CD4-positive, alpha-beta T cell treated with Interleukin-2 at 100 ng/mL for 4 hours (primary cell): ENCODE data around the gene FGFR3.
A peak's percentile ranks its signal among the peaks of the same experiment; 100 is the strongest.

ENCODE experiments used
- DNase-seq: peaks from one replicate; pipeline ENCODE4 v3.0.0-alpha.2; 2020; ENCODE audit warnings: low spot score

FGFR3 gene

DNA sequence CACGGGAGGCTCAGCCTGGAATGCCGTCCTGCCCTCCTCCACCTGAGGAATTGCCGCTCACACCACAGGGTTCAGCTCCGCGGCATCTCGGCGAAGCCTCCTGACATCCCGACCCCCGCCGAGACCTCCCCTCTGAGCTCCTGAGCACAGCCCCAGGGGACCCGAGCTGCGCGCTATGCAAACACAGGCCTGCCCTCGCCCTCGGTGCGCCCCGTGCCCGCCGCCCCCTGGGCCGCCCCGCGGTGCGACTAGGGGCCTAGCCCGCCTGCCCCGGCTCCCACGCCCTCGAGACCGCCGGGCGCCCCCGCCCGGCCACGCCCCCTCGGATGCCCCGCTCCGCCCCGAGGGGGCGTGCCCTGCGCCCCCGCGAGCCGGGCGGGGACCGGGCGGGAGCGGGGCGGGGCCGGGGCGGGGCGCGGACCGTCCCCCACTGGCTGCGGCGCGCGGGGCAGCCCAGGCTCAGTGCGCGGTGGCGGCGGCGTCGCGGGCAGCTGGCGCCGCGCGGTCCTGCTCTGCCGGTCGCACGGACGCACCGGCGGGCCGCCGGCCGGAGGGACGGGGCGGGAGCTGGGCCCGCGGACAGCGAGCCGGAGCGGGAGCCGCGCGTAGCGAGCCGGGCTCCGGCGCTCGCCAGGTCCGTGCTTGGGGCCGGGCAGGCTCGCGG, at the start of gene FGFR3:
Gene FGFR3 (plus strand): TSS at position 462 of the 664 bp plus-strand sequence. CDS start 642 bp downstream, outside the sequence.
- peak; percentile 14 for DNase-seq

DNA sequence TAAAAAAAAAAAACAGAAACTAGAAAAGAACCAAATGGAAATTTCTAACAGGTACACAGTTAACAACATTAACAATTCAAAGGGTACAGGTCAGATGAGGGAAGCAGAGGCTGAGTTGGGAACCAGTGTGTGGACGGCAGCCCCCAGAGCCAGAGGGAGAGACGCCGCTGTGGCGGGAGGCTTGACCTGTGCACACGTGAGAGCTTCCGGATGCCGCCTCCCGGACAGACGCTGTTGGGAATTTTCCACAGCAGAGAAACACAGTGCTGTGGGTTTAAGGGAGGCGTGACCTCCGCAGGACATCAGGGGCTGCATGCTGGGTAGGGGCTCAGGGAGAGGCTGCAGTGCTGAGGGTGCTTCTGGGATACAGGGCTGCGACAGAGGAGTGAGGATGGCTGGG, 49.5 kb upstream of the FGFR3 start:
- DNase-seq, result no peak

DNA sequence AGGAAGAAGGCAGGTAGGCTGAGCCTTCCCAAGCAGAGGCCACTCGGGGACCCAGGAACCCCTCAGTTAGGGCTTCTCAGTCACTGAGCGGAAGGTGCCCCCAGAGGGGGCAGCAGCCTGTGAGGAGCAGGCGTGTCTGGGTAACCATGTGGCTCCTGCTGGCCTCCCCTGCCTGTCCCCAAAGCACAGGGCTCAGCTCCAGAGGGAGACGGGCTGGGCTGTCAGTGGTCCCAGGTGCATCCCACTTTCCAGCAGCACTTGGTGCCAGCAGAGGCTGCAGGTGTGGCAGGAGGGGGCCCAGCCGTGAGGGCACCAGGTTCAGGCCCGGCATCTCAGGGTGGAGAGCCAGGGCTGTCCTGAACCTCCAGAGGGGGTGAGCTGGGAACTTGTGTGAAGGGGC, 49.1 kb upstream of the FGFR3 start:
- DNase-seq, result no peak

DNA sequence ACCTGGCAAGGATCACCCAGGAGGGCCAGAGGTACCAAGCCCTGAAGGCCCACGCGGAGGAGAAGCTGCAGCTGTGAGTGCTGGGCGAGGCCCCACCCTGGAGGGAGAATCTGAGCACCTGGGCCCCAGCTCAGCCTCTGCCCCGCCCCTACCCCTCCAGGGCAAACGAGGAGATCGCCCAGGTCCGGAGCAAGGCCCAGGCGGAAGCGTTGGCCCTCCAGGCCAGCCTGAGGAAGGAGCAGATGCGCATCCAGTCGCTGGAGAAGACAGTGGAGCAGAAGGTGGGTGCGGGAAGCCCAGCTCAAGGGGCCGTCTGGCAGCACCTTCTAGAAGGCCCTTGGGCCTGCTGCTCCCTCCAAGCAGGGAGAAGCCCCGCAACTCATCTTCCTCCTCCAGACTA, 48.5 kb upstream of the FGFR3 start:
- DNase-seq, result no peak

DNA sequence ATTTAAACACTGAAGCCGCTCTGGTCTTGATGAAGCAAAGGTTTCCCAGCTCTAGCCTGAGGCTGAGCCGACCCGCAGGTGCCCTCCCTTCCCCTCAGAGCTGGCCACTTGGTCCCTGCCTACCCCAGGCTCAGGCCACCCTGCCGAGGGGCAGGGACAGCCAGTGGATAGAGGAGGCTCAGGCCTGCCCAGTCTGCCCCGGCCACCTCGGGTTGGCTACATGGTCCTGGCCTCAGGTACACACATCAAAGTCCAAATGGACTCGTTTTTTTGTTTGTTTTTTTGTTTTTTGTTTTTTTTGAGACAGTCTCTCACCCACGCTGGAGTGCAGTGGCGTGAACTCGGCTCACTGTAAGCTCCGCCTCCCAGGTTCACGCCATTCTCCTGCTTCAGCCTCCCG, 47.9 kb upstream of the FGFR3 start:
- no peak for DNase-seq

DNA sequence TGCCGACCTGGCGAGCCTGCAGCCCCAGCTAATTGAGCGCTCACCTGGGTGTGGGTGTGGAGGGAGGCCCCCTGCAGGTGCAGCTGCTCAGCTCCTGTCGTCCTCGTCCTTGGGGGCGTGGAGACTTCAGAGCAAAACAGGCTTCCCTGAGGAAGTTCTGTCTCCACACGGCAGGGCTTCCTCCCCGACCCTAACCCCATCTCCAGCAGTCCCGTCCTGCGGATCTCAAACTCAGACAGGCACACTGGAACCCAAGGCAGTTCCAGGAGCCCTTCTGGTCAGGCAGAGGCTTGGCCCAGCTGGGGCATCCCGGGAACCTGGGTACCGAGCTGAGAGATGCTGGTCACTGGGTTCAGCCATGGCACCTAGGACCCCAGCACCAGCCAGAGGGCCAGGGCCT, 47.4 kb upstream of the FGFR3 start:
- DNase-seq, result no peak

DNA sequence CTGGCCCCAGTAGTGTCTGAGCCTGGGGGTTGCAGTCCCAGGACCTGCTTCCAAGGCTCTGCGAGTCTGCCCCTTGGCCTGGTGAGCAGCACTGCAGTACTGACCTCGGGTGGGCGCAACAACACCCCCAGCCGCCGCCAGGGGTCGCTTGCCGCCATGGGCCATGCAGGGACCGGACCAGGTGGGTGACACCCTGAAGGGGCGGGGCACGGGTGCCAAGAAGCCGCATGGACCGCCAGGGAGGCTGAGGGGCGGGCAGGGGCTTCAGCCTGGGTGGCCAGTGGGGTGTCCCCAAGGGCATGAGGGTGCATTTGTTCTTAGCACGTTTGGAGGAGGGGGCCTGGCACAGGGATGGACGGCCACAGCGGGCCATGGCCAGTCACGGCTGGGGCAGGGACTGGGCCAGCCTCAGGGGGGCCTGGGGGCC, 46.8 kb upstream of the FGFR3 start:
- DNase-seq, result peak; percentile 74

DNA sequence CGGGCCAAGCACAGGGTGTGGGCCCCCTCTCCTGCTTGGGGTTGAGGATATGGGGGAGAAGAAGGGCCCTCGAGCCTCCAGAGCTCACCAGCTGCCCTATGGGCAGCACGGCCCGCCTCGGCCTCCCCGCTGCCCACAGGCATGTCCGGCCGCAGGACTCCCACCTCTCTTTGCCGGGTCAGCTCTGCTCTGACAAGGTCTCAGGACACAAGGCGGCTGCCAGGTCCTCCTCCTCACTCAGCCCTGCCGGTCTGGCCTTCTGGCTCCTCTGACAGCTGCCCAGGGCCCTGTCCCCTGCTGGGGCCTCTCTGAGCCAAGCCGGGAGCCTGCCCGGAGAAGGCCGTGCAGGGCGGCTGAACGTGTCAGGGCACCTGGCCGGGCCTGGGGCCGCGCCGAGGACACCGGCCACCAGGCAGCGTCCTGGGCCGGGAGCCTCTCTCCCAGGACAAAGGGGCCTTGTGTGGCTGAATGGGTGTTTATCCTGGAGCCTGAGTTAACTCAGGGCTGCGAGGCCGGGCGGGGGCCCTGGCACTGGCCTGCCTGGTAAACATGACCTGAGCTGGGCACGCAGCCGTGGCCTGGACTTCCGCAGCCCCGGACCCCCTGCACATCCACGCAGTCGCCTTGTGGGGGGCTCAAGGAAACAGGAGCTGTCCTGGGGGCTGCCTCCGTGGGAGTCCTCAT, 46.0 kb upstream of the FGFR3 start:
- DNase-seq, result no peak

DNA sequence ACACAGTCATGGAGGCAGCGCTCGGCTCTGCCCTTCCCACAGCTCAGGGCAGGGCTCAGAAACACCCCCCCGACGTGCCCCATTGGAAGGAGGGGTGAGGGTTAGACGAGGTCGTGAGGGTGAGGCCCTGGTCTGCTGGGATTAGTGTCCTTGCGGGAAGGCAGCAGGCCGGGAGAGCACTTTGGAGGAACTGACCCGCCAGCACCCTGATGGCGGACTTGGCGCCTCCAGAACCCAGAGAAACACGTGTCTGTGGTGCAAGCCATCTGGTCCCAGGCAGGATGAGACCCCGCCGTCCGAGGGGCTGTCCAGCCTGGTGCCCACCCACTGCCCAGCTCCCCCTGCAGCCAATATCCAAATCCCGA, 45.5 kb upstream of the FGFR3 start:
- no peak for DNase-seq

DNA sequence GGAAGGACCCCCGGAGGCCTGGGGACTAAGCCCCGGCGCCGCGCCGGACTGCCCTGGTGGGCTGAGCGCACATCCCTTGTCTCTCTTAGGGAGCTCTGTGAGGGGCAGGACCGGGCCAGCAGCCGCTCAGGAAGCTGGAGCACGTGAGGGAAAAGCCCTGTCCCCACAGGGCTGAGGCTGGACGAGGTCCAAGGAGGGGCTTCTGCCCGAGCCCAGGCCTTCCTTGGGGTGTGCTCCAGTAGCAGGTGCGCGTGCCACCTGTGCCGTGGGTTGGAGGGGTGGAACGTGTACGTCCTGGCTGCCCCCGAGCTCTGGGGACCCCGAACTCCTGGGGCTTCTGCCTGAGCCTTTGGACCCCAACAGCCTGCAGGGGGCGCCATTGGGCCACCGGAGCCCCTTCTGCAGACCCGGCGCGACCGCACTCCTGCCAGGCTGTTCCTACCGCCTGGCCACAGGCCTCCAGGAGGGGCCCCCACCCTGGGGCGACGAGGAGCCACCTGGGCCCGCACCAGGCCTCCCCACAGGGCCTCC, 44.6 kb upstream of the FGFR3 start:
- DNase-seq, result peak; percentile 67

DNA sequence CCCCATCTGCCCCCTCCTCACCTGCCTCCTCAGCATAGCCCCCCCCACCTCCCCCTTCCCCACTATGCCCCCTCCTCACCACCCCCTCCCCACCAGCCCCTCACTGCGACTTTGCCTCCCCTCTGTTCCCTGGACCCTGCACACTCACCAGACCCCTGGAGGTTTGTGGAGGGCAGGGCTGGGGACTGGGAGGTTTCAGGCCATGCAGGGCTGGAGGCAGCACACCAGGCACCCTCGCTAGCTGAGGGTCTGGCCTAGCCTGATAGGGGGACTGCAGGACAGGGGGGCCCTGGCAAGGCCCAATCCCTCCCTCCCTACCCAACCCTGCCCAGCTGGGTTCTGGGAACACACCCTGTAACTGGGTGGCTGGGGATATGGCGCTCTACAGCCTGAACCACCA, 43.7 kb upstream of the FGFR3 start:
- DNase-seq, result no peak

DNA sequence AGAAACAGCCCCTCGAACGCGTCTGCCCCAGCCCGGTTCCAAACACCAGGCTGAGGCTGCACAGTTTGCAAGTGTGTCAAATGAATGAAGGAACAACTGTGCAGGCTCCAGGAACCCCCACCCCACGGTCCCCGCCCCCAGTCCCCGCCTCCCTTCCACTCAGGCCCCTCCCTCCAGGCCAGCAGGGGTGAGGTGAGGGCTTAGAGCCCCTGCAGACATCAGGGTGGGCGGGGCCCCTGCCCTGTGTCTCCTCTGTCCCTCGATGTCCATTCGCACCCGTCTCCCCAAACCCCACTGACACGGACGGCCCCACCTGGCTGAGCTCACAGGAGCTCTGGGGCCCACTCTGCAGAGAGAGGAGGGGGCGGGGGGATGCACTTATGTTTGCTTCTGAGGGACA, 43.3 kb upstream of the FGFR3 start:
- DNase-seq, result no peak

DNA sequence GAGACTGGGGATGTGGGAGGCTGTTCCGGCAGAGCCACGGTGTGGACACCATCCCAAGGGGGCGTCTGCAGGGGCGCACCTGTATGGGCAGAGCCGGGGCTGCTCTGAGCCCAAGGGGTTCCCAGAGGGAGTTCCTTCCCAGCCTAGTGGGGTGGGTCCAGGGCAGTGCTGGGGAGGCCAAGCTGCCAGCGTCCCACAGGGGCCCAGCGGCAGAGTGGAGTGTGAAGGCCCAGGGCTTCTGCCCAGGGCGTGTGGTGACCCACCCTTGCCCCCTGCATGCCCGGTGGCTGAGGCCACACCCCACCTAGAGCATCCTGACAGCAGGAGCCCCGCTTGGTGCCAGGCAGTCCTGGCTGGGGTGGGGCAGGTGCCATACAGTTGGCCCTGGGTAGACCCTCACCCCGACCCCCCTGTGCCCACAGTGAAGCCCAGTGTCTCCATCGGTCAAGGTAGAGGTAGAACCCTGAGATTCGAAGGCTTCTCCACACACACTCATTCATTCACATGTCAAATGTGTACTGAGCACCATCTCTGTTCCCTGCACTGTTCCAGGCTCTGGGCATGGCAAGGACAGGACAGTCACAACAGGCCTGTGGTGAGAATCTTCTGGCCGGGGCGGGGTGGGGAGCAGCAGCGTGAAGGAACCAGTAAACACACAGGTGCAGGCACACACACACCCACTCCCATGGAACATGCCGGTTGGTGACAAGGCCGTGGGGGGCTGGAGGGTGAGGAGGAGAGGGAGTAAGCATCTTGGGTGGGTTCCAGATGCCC, 42.5 kb upstream of the FGFR3 start:
- DNase-seq, result no peak

DNA sequence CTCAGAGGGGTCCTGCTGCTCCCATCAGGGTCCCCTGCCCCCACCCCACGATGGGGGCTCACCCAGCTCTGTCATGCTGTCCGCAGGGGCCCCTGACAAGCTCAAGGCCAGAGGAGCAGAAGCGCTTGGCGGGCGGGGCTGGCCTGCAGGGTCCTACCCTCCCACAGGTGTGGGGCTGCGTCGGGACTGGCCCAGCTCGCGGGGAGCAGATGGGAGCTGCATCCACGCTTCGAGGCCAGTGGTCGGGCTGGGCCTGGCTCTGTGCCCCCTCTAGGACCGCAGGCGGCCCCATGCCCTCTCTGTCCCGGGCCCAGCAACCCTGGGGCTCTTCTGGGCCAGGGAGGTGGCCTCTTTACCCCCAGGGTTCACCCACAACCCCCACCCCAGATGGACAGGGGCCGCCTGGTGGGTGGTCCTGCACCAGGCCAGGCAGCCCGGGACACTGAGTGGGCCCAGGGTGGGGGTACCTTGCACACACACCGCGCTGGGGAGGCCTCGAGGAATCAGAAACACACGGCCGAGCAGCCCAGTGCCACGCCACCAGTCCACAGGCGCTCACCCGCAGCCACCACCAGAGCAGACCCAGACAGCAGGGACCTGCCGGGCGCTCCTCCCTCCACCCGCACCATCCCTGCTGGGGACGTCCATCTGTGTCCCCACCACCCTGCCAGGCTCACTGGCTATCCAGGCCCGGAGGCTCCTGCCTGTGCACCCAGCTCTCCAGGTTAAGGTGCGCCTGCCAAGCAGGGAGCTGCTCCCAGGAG, 41.8 kb upstream of the FGFR3 start:
- DNase-seq, result no peak

DNA sequence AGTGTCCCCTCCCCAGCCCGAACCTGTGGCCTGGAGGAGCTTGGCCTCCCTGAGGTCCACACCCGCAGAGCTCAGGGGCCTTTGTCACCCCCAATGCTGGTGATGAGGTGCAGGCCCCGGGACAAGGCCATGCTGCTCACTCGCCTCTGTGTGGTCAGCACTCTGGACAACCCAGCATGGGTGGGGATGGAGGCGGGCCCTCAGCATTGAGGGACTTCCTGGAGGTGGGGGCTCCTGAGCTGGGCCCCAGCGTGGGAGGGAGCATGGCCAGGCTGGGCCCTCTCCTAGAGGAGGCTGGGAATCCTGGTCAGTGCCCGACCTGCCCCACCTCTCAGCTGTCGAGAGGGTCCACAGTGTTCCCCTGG, 41.2 kb upstream of the FGFR3 start:
- DNase-seq, result no peak

DNA sequence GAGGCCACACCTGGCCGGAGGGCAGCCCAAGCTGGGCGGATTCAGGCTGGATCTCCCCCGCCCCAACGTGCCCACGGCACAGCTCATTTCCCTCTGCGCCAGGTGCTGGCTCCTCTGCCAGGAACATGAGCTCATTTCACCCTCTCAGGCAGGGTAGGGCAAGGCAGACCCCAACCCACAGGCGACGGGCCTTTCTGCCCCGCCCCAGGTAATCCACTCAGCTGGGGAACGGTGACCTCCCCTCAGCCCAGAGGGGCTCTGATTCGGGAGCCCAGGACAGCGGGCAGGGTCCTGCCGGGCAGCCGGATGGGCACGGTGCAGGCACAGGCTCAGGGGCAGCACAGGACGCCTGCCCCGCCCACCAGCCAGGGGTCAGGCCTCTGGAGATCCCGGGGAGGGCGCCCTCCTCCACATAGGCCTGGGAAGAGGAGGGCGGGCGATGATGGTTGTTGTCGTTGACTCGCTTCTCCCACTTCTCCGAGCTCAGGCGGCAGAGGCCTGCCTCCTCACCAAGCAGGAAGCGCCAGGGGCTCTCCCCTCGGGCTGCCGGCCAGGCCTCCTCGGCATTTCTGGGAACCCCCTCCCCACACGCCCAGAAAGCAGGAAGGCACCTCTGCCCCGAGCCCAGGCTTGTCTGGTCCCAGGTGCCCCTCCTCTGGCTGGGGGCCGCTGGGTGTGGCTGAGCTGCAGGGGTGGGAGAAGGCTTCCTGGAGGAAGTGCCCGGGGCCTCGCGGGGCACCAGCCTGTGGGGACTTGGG, 40.6 kb upstream of the FGFR3 start:
- no peak for DNase-seq

DNA sequence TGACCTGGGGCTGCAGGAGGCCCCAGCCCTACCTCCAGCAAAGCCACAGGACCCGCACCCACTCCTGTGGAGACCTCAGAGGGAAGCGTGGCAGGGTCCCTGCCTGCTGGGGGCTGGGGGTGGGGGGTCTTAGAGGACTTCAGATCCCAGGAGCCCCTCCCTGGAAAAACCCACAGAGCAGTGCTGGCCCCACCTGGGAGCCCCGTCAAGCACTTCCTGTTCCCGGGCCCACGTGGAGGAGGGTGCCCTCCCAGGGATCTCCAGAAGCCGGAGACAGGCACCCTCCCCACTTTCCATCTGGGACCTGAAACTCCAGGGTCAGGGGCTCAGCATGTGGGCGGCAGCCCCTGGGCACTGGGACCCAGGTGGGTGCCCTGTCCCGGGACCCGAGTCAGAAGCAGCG, 39.8 kb upstream of the FGFR3 start:
- DNase-seq, result no peak

DNA sequence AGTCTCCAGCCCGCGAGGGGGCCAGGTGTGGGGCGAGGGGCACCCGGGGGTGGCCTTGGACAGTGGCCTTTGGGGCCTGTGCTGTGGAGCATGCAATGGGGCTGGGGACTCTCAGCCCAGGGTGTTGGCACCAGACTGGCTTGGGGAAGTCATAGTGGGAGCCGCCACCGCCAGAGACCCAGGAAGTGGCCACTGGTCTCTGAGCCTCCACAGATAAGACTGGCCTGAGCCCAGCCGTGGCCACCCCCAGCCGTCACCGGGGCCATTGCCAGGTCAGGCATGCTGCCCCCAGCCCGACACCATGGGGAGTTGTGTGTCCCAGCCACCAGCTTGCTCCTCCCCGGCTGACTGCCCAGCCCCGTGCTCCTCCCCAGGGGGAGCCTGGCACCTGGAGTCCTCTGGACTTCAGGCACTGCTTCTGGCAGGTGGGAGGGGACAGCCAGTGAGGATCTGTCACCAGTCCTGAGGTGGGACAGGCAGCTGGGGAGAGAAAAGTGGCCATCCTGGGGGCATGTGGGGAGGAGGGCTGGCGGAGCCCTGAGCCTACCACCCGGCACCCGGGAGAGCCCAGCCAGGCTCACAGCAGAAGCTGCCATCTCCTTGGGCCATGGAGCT, 39.3 kb upstream of the FGFR3 start:
- no peak for DNase-seq

DNA sequence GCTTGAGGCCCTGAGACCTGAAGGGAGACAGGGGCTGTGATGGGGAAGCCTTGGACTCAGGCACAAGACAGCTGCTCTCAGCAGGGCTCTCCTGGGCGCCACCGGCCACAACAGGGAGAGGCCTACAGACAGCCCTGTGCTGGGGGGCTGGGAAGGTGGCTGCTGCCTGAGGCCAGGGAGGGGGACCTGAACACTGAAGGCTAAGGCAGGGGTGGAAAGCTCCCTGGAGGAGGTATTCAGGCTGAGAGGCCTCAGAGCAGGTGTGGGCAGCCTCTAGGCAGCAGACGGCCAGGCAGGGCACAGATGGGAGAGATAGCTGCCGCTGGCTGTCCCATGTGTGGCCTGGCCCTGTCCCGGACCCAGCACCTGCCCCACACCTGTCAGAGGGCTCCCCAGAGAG, 38.8 kb upstream of the FGFR3 start:
- DNase-seq, result no peak

DNA sequence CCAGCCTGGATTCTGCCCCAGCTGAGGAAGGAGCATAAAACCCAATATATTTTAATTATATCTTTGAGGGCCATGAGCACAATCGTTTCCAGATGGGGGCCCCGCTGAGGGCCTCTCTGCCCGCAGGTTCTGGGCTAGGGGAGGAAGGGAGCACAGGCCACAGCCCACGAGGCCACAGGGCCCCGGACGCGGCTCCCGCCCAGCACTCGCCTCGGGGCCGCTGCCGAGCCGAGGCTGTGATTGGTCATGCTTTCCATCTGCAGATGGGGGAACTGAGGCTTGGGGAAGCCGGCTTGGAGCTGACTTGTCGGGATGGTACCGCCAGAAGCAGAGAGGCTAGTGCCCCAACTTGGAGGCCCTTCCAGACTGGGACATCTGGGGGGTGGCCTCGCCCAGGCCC, 37.8 kb upstream of the FGFR3 start:
- no peak for DNase-seq

DNA sequence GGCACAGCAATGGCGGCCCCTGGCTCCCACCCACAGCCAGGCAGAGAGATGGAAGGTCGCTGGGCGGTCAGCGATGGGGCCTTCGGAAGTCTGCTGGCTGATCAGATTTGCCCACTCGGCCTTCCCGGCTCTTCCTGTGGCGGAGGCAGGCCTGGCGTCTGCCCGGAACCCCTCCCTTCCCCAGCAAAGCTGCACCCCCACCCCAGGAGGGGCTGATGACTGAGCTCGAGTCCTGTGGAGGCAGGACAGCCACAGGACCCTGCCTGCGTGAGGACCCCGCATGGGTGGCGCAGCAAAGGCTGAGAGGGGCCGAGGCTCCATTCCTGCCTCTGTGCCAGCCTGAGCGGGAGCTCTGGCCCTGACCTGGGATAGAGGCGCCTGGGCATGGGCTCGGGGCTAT, 37.0 kb upstream of the FGFR3 start:
- no peak for DNase-seq
